SKM-1 treated with dmso at 0.1 percent for 144 hours (cell line): Measurements from ENCODE around the gene ANKRD40CL.
A peak's percentile ranks its signal among the peaks of the same experiment; 100 is the strongest.
"Not testable (repeated sequence)": the region's sequence is repeated elsewhere in the genome, so short reads cannot be mapped to it uniquely, and the experiment has no call there.

Experiments used
- DNase-seq: peaks from one replicate; lab custom pipeline; 2025; ENCODE audit not compliant: unreplicated experiment; lab: John Stamatoyannopoulos, UW

Gene ANKRD40CL

GRCh38 chr17:50767446-50767845 is at the start of gene ANKRD40CL:
Gene ANKRD40CL (minus strand): TSS chr17:50767518. CDS start chr17:50766913, 605 bp downstream.
- DNase-seq: no peak

GRCh38 chr17:50816271-50816670 is 49.0 kb upstream of the ANKRD40CL start:
- no peak for DNase-seq

- DNase-seq: peak; percentile 28
These were observed 48.1 kb upstream of the ANKRD40CL start for GRCh38 chr17:50815400-50815799.

GRCh38 chr17:50813583-50813982 is 46.3 kb upstream of the ANKRD40CL start:
- DNase-seq: no peak

- DNase-seq: no peak
These were observed 41.6 kb upstream of the ANKRD40CL start for GRCh38 chr17:50808888-50809287.

- DNase-seq: no peak
These were observed 41.1 kb upstream of the ANKRD40CL start for GRCh38 chr17:50808413-50808812.

GRCh38 chr17:50807675-50808074 is 40.4 kb upstream of the ANKRD40CL start:
- DNase-seq: no peak

GRCh38 chr17:50807009-50807408 is 39.7 kb upstream of the ANKRD40CL start:
- no peak for DNase-seq

GRCh38 chr17:50806141-50806643 is 38.9 kb upstream of the ANKRD40CL start:
- DNase-seq: no peak

- no peak for DNase-seq
These were observed 38.2 kb upstream of the ANKRD40CL start for GRCh38 chr17:50805486-50805885.

- not testable (repeated sequence) for DNase-seq
These were observed 37.6 kb upstream of the ANKRD40CL start for GRCh38 chr17:50804749-50805475.

- DNase-seq: no peak
These were observed 36.4 kb upstream of the ANKRD40CL start for GRCh38 chr17:50803676-50804075.

GRCh38 chr17:50802609-50803571 is 35.6 kb upstream of the ANKRD40CL start:
- no peak for DNase-seq

GRCh38 chr17:50800196-50800700 is 32.9 kb upstream of the ANKRD40CL start:
- no peak for DNase-seq

- no peak for DNase-seq
These were observed 32.3 kb upstream of the ANKRD40CL start for GRCh38 chr17:50799582-50799981.

GRCh38 chr17:50798424-50799288 is 31.3 kb upstream of the ANKRD40CL start:
- no peak for DNase-seq

GRCh38 chr17:50797135-50797810 is 30.0 kb upstream of the ANKRD40CL start:
- peak; percentile 69 for DNase-seq

GRCh38 chr17:50794361-50794760 is 27.0 kb upstream of the ANKRD40CL start:
- no peak for DNase-seq

GRCh38 chr17:50793007-50793406 is 25.7 kb upstream of the ANKRD40CL start:
- no peak for DNase-seq

GRCh38 chr17:50792132-50792531 is 24.8 kb upstream of the ANKRD40CL start:
- no peak for DNase-seq
